Measurements from ENCODE around the gene GARIN3. TPM values are rescaled to one million over a fixed set of nuclear protein-coding genes. Genes with fewer than 3 reads are reported as not detected.

GARIN3 gene
- total RNA-seq, 2 donors from 2014 or later, result not detected

- Mint-ChIP-seq H3K4me3 (peak overlapping the region; percentile 81), H3K27me3 (no peaks in the 10 kb centered on the region), H3K36me3 (ENCODE audit: low read depth) (no peaks in the 10 kb centered on the region), H3K4me1 (peaks cover 53% of the 10 kb centered on the region), H3K27ac (peak overlapping the region; percentile 92)
- DNase-seq (no peak), ATAC-seq (no peak)
- H3K9me3 ChIP-seq (ENCODE audit: control insufficient read depth, low read length, poor library complexity, severe bottlenecking), result no peaks in the 10 kb centered on the region
Observed at GRCh38 chr5:157155297-157155696, 10.8 kb downstream of the GARIN3 start.

GRCh38 chr5:157150995-157151394 is 15.1 kb downstream of the GARIN3 start:
- no peak for DNase-seq
- peaks cover 38% of the 10 kb centered on the region for H3K4me1 Mint-ChIP-seq
- no peaks in the 10 kb centered on the region for H3K36me3 Mint-ChIP-seq (ENCODE audit: low read depth)
- H3K9me3 ChIP-seq (ENCODE audit: control insufficient read depth, low read length, poor library complexity, severe bottlenecking), result no peaks in the 10 kb centered on the region
- peak overlapping the region; percentile 19 for H3K27ac Mint-ChIP-seq
- H3K27me3 Mint-ChIP-seq, result no peaks in the 10 kb centered on the region
- no peak overlapping the region for H3K4me3 Mint-ChIP-seq
- ATAC-seq, result no peak

- DNase-seq (peak; percentile 51 to 80 (median 61)), ATAC-seq (peak; percentile 91)
- Mint-ChIP-seq H3K36me3 (ENCODE audit: low read depth) (no peaks in the 10 kb centered on the region), H3K27ac (peak overlapping the region; percentile 87), H3K4me3 (peak overlapping the region; percentile 41), H3K27me3 (no peaks in the 10 kb centered on the region), H3K4me1 (peaks cover 28% of the 10 kb centered on the region)
- H3K9me3 ChIP-seq (ENCODE audit: control insufficient read depth, low read length, poor library complexity, severe bottlenecking), result no peaks in the 10 kb centered on the region
Observed at GRCh38 chr5:157148734-157149615, 17.1 kb downstream of the GARIN3 start.

GRCh38 chr5:157143127-157143971 is 22.7 kb downstream of the GARIN3 start:
- peaks cover 35% of the 10 kb centered on the region for H3K4me1 Mint-ChIP-seq
- ATAC-seq (peak; percentile 64), DNase-seq (peak in 2 of 3 donors; percentile 34 to 38)
- H3K9me3 ChIP-seq (ENCODE audit: control insufficient read depth, low read length, poor library complexity, severe bottlenecking), result no peaks in the 10 kb centered on the region
- no peaks in the 10 kb centered on the region for H3K27me3 Mint-ChIP-seq
- H3K36me3 Mint-ChIP-seq (ENCODE audit: low read depth), result no peaks in the 10 kb centered on the region
- peak overlapping the region; percentile 96 for H3K4me3 Mint-ChIP-seq
- H3K27ac Mint-ChIP-seq, result peak overlapping the region; percentile 97

- ATAC-seq, result peak; percentile 96
- H3K27ac Mint-ChIP-seq, result peak within 1 kb of the TSS; percentile 97
Observed at GRCh38 chr5:157142317-157143126, 23.5 kb downstream of the GARIN3 start, which contains the start of gene MED7. Gene MED7 (minus strand): TSS chr5:157142865. CDS start chr5:157139431, 3,434 bp downstream.

GRCh38 chr5:157137691-157138090 is 28.4 kb downstream of the GARIN3 start:
- H3K36me3 Mint-ChIP-seq (ENCODE audit: low read depth), result no peaks in the 10 kb centered on the region
- DNase-seq, result no peak
- no peaks in the 10 kb centered on the region for H3K27me3 Mint-ChIP-seq
- H3K9me3 ChIP-seq (ENCODE audit: control insufficient read depth, low read length, poor library complexity, severe bottlenecking), result no peaks in the 10 kb centered on the region
- H3K4me3 Mint-ChIP-seq, result no peak overlapping the region
- H3K4me1 Mint-ChIP-seq, result peaks cover 31% of the 10 kb centered on the region
- H3K27ac Mint-ChIP-seq, result no peak overlapping the region
- ATAC-seq, result no peak

More at GRCh38 chr5:157142317-157143126, 23.5 kb downstream of the GARIN3 start, which contains the start of gene MED7:
- DNase-seq, result peak; percentile 79 to 89 (median 82)
- peak within 1 kb of the TSS; percentile 96 for H3K4me3 Mint-ChIP-seq
- H3K36me3 Mint-ChIP-seq (ENCODE audit: low read depth), result no peaks in the 10 kb centered on the region
- no peaks in the 10 kb centered on the region for H3K9me3 ChIP-seq (ENCODE audit: control insufficient read depth, low read length, poor library complexity, severe bottlenecking)
- H3K27me3 Mint-ChIP-seq, result no peaks in the 10 kb centered on the region
- peaks cover 35% of the 10 kb centered on the region for H3K4me1 Mint-ChIP-seq

GRCh38 chr5:157132281-157132612 is 33.8 kb downstream of the GARIN3 start:
- Mint-ChIP-seq H3K27me3 (no peaks in the 10 kb centered on the region), H3K27ac (no peak overlapping the region), H3K4me3 (no peak overlapping the region), H3K4me1 (peaks cover 11% of the 10 kb centered on the region), H3K36me3 (ENCODE audit: low read depth) (no peaks in the 10 kb centered on the region)
- H3K9me3 ChIP-seq (ENCODE audit: control insufficient read depth, low read length, poor library complexity, severe bottlenecking), result no peaks in the 10 kb centered on the region
- no peak for DNase-seq
- no peak for ATAC-seq

- DNase-seq (no peak), ATAC-seq (no peak)
- no peak overlapping the region for H3K4me3 Mint-ChIP-seq
- peaks cover 8% of the 10 kb centered on the region for H3K4me1 Mint-ChIP-seq
- no peaks in the 10 kb centered on the region for H3K9me3 ChIP-seq (ENCODE audit: control insufficient read depth, low read length, poor library complexity, severe bottlenecking)
- no peaks in the 10 kb centered on the region for H3K27me3 Mint-ChIP-seq
- peaks cover 2% of the 10 kb centered on the region for H3K36me3 Mint-ChIP-seq (ENCODE audit: low read depth)
- peak overlapping the region; percentile 34 for H3K27ac Mint-ChIP-seq
Observed at GRCh38 chr5:157130925-157131324, 35.1 kb downstream of the GARIN3 start.

- Mint-ChIP-seq H3K4me1 (peaks cover under 1% of the 10 kb centered on the region), H3K27ac (no peak overlapping the region), H3K36me3 (ENCODE audit: low read depth) (peaks cover 7% of the 10 kb centered on the region), H3K27me3 (no peaks in the 10 kb centered on the region), H3K4me3 (no peak overlapping the region)
- H3K9me3 ChIP-seq (ENCODE audit: control insufficient read depth, low read length, poor library complexity, severe bottlenecking), result peaks cover 3% of the 10 kb centered on the region
- ATAC-seq, result no peak
- no peak for DNase-seq
Observed at GRCh38 chr5:157121709-157122108, 44.4 kb downstream of the GARIN3 start.

GRCh38 chr5:157120102-157120501 is 46.0 kb downstream of the GARIN3 start:
- no peaks in the 10 kb centered on the region for H3K27me3 Mint-ChIP-seq
- no peak overlapping the region for H3K4me3 Mint-ChIP-seq
- peaks cover 3% of the 10 kb centered on the region for H3K9me3 ChIP-seq (ENCODE audit: control insufficient read depth, low read length, poor library complexity, severe bottlenecking)
- DNase-seq, result no peak
- peaks cover 6% of the 10 kb centered on the region for H3K4me1 Mint-ChIP-seq
- peaks cover 5% of the 10 kb centered on the region for H3K36me3 Mint-ChIP-seq (ENCODE audit: low read depth)
- ATAC-seq, result no peak
- H3K27ac Mint-ChIP-seq, result no peak overlapping the region

- H3K4me1 Mint-ChIP-seq, result peaks cover 6% of the 10 kb centered on the region
- no peak for ATAC-seq
- DNase-seq, result no peak
- H3K9me3 ChIP-seq (ENCODE audit: control insufficient read depth, low read length, poor library complexity, severe bottlenecking), result no peaks in the 10 kb centered on the region
- H3K4me3 Mint-ChIP-seq, result peak overlapping the region; percentile 15
- no peaks in the 10 kb centered on the region for H3K27me3 Mint-ChIP-seq
- no peaks in the 10 kb centered on the region for H3K36me3 Mint-ChIP-seq (ENCODE audit: low read depth)
- H3K27ac Mint-ChIP-seq, result peak overlapping the region; percentile 5
Observed at GRCh38 chr5:157116483-157116954, 49.5 kb downstream of the GARIN3 start.

- peaks cover 6% of the 10 kb centered on the region for H3K4me1 Mint-ChIP-seq
- H3K27ac Mint-ChIP-seq, result no peak overlapping the region
- H3K36me3 Mint-ChIP-seq (ENCODE audit: low read depth), result no peaks in the 10 kb centered on the region
- ATAC-seq (no peak), DNase-seq (no peak)
- H3K27me3 Mint-ChIP-seq, result no peaks in the 10 kb centered on the region
- no peak overlapping the region for H3K4me3 Mint-ChIP-seq
- no peaks in the 10 kb centered on the region for H3K9me3 ChIP-seq (ENCODE audit: control insufficient read depth, low read length, poor library complexity, severe bottlenecking)
Observed at GRCh38 chr5:157115502-157115901, 50.6 kb downstream of the GARIN3 start.

Measured in T-helper 17 cell (primary cell).